H7 (cell line): Measurements from ENCODE around the gene ADAM33. TPM values are rescaled to one million over a fixed set of nuclear protein-coding genes. Genes with fewer than 3 reads are reported as not detected.

Experiments
- DNase-seq: peaks from one replicate; pipeline ENCODE4 v3.0.0; 2012
- H3K27me3 ChIP-seq: 2 replicates; pipeline ENCODE4 v1.6.0; 2011; ENCODE audit warnings: mild to moderate bottlenecking, low read length; ENCODE audit not compliant: control insufficient read depth, insufficient read depth
- H3K36me3 ChIP-seq: replicated peaks from 2 replicates; pipeline ENCODE4 v1.5.1; 2011; ENCODE audit warnings: low read length; ENCODE audit not compliant: control insufficient read depth, insufficient read depth
- H3K4me3 ChIP-seq: 2 replicates; pipeline ENCODE4 v1.5.1; 2011; ENCODE audit warnings: low read depth, mild to moderate bottlenecking, control low read depth, low read length, moderate library complexity; ENCODE audit not compliant: insufficient read depth
- total RNA-seq: library from RNA; depleted of rRNA; stranded (reverse); fragments of >200 nt; shearing (Covaris generic); gene quantifications from 2 replicates; pipeline ENCODE4 v1.2.3, GENCODE V29; 2014

ADAM33 gene
- total RNA-seq, 1 experiment from 2014 or later: 3.3 TPM

GRCh38 chr20:3672547-3673171 lies 9.2 kb downstream of the ADAM33 start:
- peak; percentile 69 for DNase-seq
- peak overlapping the region; percentile 20; the same call in 1 of the 2 replicates for H3K4me3 ChIP-seq
- peaks cover 12% of the 10 kb centered on the region; the same call in 1 of the 2 replicates for H3K27me3 ChIP-seq
- no peaks in the 10 kb centered on the region for H3K36me3 ChIP-seq

DNA sequence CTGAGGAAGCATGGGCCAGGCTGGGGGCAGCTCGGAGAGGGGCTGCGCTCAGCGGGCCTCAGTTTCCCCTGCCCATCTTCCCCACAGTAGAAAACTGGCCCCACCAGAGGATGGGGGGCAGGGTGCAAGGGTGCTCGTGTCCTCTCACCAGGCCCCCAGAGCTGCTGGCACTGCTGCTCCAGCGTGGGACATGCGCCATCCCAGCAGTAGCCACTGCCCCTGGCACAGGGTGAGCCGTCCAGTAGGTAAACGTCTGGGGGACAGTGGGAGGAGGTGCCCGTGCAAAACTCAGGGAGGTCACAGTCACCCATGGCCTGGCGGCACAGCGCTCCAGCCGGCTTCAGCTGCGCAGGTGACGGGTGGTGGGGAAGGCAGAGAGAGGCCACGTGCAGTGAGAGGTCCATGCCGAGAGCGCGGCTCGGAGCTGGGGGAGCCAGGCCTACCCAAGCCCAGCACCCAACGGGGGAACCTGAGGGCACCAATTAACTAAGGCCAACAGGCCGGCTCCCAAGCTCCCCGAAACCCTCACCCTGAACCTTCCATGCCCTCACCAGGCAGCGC lies 9.7 kb downstream of the ADAM33 start:
- no peaks in the 10 kb centered on the region for H3K36me3 ChIP-seq
- no peak for DNase-seq
- H3K27me3 ChIP-seq: peaks cover 12% of the 10 kb centered on the region; the same call in 1 of the 2 replicates
- peak overlapping the region; percentile 20; the same call in 1 of the 2 replicates for H3K4me3 ChIP-seq

DNA sequence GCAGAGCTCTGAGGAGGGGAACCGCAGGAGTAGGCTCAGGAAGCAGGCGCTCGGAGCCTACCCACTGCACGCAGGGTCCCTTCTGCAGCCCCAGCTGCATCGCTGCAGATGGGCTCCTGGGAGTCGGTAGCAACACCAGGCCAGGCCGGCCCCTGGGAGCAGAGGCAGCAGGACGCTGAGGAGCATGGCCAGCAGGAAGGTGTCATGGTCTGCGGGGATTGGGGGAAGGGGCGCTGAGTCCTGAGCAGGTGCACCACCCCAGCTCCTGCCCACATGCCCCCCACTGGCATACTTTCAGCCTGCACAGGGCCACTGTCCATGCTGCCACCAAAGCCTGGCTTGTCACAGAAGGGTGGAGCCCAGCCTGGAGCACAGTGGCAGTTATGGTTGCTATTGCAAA lies 10.9 kb downstream of the ADAM33 start:
- no peak overlapping the region for H3K4me3 ChIP-seq
- H3K27me3 ChIP-seq: peaks cover 12% of the 10 kb centered on the region; the same call in 1 of the 2 replicates
- no peak for DNase-seq
- no peaks in the 10 kb centered on the region for H3K36me3 ChIP-seq

GRCh38 chr20:3670511-3670910 lies 11.3 kb downstream of the ADAM33 start:
- DNase-seq: peak; percentile 77
- Histone ChIP-seq H3K27me3 (peaks cover 12% of the 10 kb centered on the region; the same call in 1 of the 2 replicates), H3K4me3 (no peak overlapping the region), H3K36me3 (no peaks in the 10 kb centered on the region)

DNA sequence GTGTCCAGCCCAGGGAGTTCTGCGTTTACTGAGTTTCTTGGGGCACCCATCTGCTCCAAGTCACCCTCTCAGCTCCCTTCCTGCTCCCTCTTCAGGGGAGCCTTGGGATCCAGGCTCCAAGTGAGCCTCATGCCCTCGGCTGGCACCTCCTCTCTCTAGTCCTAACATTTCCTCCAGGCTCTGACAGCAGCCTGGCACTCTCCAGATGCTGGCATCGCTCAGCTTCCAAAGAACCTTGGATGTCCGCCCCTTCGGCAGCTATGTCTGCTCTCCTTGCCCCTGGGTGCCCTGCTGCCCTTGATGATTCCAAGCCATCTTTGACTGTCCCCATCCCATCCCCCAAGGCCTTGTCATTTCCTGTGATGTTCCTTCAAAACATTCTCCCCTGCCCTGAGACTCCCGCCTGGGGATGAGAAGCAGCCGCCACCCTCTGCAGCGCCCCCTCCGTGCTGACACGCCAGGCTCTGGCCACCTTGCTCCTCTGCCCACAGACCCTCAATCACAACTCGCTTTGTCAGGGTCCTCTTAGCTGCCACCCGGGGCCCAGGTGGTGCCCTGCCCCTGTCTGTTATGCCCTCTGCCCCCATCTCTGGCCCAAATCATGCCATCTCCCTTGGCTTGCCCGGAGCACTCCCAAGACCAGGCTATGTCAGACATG lies 12.0 kb downstream of the ADAM33 start:
- peak; percentile 55 for DNase-seq
- H3K36me3 ChIP-seq: no peaks in the 10 kb centered on the region
- H3K27me3 ChIP-seq: peaks cover 12% of the 10 kb centered on the region; the same call in 1 of the 2 replicates
- H3K4me3 ChIP-seq: no peak overlapping the region

DNA sequence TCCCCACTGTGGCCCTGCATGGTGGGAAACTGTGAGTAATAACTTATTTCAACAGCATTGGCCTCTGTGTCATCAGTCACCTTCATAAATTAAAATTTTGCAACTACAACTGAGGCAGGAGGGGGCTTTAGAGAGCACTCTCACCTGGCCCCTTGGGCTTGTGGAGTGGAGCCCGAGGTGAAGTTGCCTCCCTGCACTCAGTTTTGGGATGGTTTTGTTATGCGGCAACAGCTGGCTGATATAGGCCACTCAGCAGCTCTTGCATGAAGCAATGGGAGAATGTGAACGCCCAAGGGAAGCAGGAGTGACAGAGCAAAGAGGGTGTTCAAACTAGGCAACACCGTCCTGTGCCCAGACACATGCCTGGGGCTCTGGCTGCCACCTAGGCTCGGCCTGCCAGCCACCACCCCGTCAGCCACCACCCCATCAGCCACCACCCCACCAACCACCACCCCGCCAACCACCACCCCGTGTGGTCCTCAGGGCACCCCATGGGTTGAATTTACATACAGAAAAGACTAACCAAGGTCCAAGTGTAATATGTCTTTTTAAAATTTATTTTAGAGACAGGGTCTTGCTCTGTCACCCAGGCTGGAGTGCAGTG lies 14.3 kb downstream of the ADAM33 start:
- H3K4me3 ChIP-seq: no peak overlapping the region
- H3K27me3 ChIP-seq: peaks cover 7% of the 10 kb centered on the region; the same call in 1 of the 2 replicates
- DNase-seq: no peak
- H3K36me3 ChIP-seq: no peaks in the 10 kb centered on the region

- Histone ChIP-seq H3K27me3 (no peaks in the 10 kb centered on the region), H3K36me3 (no peaks in the 10 kb centered on the region), H3K4me3 (no peak overlapping the region)
- no peak for DNase-seq
Measured at GRCh38 chr20:3663858-3664257, 18.0 kb downstream of the ADAM33 start.

GRCh38 chr20:3663031-3663701 lies 18.6 kb downstream of the ADAM33 start, which contains the start of gene GFRA4:
GFRA4 (minus strand) TSS chr20:3663399; CDS start chr20:3663399, 0 bp downstream.
- Histone ChIP-seq H3K4me3 (no peak within 1 kb of the TSS), H3K27me3 (no peaks in the 10 kb centered on the region), H3K36me3 (no peaks in the 10 kb centered on the region)
- peak; percentile 87 for DNase-seq

GRCh38 chr20:3661814-3662665 lies 19.8 kb downstream of the ADAM33 start:
- no peaks in the 10 kb centered on the region for H3K27me3 ChIP-seq
- no peak for DNase-seq
- no peaks in the 10 kb centered on the region for H3K36me3 ChIP-seq
- no peak overlapping the region for H3K4me3 ChIP-seq

DNA sequence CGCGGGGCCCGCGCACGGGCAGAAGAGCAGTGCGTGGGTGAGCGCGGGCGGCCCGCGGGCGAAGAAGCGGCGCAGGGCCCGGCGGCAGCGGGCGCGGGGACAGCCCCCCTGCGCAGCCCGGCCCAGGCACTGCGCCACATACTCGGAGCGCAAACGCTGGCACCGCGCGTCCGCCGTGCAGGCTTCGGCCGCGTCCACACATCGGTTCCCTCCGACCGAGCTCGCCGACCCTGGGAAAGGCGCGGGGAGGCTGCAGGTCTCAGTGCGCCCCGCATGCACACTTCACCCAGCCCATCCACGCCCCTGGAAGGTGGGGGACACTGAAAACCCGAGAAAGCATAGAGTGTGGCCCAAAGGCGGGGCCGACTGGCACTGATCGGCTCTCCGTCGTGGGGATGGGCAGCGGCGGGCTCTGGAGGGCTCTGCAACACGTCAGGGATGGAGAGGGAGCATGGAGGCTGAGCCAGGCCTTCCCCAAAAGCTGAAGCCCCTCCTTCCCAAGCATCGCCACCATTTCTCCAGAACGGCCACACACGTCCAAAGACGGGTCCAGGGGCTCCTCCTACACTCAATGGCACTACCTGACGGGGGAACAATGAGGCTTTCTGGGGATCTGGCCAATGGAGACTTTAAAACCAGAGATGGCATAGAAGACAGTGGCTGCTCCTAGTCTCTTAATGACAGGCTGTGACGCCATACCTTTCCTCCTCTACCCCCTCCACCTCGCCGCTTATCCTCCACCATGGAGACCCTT lies 20.6 kb downstream of the ADAM33 start:
- Histone ChIP-seq H3K27me3 (no peaks in the 10 kb centered on the region), H3K4me3 (no peak overlapping the region)
- DNase-seq: no peak

GRCh38 chr20:3660262-3661059 lies 21.3 kb downstream of the ADAM33 start:
- H3K4me3 ChIP-seq: no peak overlapping the region
- no peaks in the 10 kb centered on the region for H3K36me3 ChIP-seq
- no peaks in the 10 kb centered on the region for H3K27me3 ChIP-seq
- peak; percentile 47 for DNase-seq

More for the DNA sequence above, 20.6 kb downstream of the ADAM33 start:
- no peaks in the 10 kb centered on the region for H3K36me3 ChIP-seq

DNA sequence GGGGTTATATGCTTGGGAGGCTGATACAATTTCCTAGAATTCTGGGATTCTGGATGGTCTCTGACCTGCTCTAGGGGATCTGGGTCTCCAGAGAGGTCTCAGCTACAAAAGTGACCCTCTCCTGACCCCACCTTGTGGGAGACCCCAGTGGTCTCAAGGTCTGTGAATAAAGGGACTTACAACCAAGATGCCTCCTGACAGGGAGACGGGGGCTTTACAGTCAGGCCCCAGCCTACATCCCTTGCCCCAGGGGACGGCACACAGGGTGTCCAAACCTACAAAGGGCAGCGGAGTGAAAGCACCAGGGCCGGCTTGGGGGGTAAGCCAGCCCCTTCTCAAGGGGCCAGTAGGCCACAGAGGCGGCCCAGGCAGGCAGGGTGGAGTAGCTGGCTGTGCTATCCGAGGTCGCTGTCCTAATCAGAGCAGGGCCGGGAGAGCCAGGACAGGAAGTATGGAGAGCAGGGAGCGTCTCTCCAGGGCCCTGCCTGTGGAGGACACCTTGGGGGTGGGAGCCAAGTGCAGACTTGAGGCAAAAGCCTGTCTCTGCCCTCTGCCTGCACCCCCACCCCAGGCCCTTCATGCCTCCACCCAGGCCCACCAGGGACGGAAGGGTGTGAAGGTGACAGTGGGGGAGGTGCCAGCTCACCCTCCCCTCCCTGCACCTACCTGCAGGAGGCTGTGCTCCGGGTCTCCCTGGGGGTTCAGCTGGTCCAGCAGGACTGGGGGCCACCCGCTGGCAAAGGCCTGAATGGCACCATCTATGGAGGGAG lies 22.1 kb downstream of the ADAM33 start:
- Histone ChIP-seq H3K27me3 (no peaks in the 10 kb centered on the region), H3K36me3 (no peaks in the 10 kb centered on the region), H3K4me3 (no peak overlapping the region)
- DNase-seq: no peak
